Measurements from ENCODE around the gene OR6B1.

OR6B1 gene

DNA sequence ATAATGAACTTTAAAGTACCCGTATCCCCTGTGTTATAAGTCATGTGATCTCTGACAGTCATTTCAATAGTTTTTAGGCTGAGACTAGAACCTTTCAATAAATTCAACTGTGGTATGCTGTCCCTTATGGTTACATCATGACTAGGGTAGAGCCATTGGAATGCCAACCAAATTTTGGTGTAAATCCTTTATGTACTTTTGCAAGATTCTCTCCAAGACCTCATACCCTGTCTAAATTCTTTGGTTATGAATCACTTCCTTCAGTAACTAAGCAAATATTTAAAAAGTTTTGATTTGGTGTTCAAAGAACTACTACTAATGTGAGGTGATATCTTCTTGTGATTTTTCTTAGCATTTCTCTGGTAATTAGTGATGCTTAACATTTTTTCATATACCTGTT is 20.8 kb upstream of the OR6B1 start:
- no peak overlapping the region for H3K9ac ChIP-seq (ENCODE audit: low read length)
- H3K4me1 ChIP-seq (ENCODE audit: control insufficient read depth, insufficient read depth, low read length): no peaks in the 10 kb centered on the region
- H3K4me3 ChIP-seq (ENCODE audit: low read length): no peak overlapping the region
- no peaks in the 10 kb centered on the region for H3K36me3 ChIP-seq (ENCODE audit: control insufficient read depth, insufficient read depth, low read length)
- no peaks in the 10 kb centered on the region for H3K9me3 ChIP-seq (ENCODE audit: control insufficient read depth, low read length)
- no peaks in the 10 kb centered on the region for H3K27me3 ChIP-seq (ENCODE audit: control insufficient read depth, insufficient read depth, low read length)

DNA sequence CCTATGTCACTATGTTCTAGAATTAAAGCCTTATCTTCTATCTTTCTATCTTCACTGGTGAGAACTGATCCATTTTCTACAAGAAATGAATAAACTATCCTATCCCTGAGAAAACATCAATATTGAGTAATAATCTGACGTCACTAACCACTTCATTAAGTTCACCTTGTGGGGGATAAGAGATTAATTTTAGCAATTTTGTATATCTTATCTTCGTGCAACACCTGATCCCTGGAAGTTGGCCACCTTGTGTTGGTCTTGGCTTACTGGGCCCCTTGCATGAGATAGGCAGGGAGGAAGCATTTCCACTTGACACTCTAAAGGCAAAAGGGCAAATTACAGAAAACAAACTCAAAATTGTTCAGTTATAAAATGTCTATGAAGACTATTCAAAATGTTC is 20.1 kb upstream of the OR6B1 start:
- Histone ChIP-seq H3K9ac (ENCODE audit: low read length) (no peak overlapping the region), H3K9me3 (ENCODE audit: control insufficient read depth, low read length) (no peaks in the 10 kb centered on the region), H3K27me3 (ENCODE audit: control insufficient read depth, insufficient read depth, low read length) (no peaks in the 10 kb centered on the region), H3K4me3 (ENCODE audit: low read length) (no peak overlapping the region), H3K36me3 (ENCODE audit: control insufficient read depth, insufficient read depth, low read length) (no peaks in the 10 kb centered on the region), H3K4me1 (ENCODE audit: control insufficient read depth, insufficient read depth, low read length) (no peaks in the 10 kb centered on the region)

DNA sequence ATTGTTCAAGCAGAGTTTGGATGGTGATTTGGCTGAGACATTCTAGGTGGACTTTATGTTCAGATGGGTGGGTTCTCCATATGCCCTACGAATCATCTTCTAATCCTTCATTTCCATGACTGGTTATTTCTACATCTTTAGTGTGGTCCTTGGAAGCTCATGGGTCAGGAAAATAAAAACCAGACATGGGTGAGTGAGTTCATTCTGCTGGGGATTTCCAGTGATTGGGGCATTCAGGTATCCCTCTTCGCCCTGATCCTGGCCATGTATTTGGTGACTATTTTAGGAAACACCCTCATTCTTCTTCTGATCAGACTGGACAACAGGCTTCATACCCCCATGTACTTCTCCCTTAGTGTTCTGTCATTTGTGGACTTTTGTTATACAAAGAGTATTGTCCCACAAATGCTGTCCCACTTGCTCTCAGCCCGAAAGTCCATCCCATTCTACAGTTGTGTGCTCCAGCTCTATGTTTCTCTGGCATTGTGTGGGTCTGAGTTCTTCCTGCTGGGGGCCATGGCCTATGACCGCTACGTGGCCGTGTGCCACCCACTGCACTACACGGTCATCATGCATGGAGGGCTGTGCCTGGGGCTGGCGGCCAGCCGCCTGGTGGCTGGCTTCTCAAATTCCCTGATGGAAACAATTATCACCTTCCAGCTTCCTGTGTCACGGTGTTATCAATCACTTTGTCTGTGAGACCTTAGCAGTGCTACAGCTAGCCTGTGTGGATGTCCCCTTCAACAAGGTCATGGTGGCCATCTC is 19.2 kb upstream of the OR6B1 start:
- Histone ChIP-seq H3K4me3 (ENCODE audit: low read length) (no peak overlapping the region), H3K36me3 (ENCODE audit: control insufficient read depth, insufficient read depth, low read length) (no peaks in the 10 kb centered on the region), H3K9ac (ENCODE audit: low read length) (no peak overlapping the region), H3K27me3 (ENCODE audit: control insufficient read depth, insufficient read depth, low read length) (no peaks in the 10 kb centered on the region), H3K4me1 (ENCODE audit: control insufficient read depth, insufficient read depth, low read length) (no peaks in the 10 kb centered on the region), H3K9me3 (ENCODE audit: control insufficient read depth, low read length) (no peaks in the 10 kb centered on the region)

DNA sequence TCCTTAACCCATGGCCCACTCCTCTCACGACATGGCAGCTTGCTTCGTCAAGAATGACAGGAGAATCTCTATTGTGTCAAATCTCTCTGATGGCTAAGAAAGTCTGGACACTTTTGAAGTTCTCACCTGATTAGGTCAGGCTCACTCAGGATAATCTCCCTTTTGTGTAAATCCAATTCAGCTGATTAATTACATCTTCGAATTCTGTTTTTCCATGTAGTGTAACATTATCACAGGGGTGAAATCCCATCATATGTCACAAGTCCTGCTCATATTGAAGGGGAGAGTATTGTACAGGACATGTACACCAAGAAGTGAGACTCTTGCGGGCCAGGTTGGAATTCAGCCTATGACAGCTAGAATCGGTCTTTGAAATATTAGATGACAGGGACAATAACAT is 16.2 kb upstream of the OR6B1 start:
- no peaks in the 10 kb centered on the region for H3K4me1 ChIP-seq (ENCODE audit: control insufficient read depth, insufficient read depth, low read length)
- H3K4me3 ChIP-seq (ENCODE audit: low read length): no peak overlapping the region
- no peaks in the 10 kb centered on the region for H3K27me3 ChIP-seq (ENCODE audit: control insufficient read depth, insufficient read depth, low read length)
- no peaks in the 10 kb centered on the region for H3K9me3 ChIP-seq (ENCODE audit: control insufficient read depth, low read length)
- no peak overlapping the region for H3K9ac ChIP-seq (ENCODE audit: low read length)
- no peaks in the 10 kb centered on the region for H3K36me3 ChIP-seq (ENCODE audit: control insufficient read depth, insufficient read depth, low read length)

DNA sequence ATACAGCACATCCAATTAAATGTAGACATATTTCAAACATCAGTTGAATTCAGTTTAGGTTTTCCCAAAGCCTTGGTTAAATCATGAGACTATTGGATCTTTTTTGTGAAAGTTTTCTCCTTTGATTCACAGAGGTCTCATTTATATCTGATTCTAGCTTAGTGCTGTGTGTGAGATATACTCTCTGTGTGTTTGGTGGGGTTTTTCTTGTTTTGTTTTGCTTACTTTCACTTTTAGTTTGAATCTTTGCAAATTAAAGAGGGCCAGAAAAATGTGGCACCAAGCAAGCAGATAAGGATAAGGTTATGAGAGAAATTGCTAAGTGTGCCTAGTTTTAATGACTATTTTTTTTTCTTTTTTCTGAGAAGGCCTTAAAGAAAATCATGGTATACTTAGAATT is 12.6 kb upstream of the OR6B1 start:
- Histone ChIP-seq H3K4me1 (ENCODE audit: control insufficient read depth, insufficient read depth, low read length) (no peaks in the 10 kb centered on the region), H3K9ac (ENCODE audit: low read length) (no peak overlapping the region), H3K9me3 (ENCODE audit: control insufficient read depth, low read length) (no peaks in the 10 kb centered on the region), H3K36me3 (ENCODE audit: control insufficient read depth, insufficient read depth, low read length) (no peaks in the 10 kb centered on the region), H3K27me3 (ENCODE audit: control insufficient read depth, insufficient read depth, low read length) (no peaks in the 10 kb centered on the region), H3K4me3 (ENCODE audit: low read length) (no peak overlapping the region)

DNA sequence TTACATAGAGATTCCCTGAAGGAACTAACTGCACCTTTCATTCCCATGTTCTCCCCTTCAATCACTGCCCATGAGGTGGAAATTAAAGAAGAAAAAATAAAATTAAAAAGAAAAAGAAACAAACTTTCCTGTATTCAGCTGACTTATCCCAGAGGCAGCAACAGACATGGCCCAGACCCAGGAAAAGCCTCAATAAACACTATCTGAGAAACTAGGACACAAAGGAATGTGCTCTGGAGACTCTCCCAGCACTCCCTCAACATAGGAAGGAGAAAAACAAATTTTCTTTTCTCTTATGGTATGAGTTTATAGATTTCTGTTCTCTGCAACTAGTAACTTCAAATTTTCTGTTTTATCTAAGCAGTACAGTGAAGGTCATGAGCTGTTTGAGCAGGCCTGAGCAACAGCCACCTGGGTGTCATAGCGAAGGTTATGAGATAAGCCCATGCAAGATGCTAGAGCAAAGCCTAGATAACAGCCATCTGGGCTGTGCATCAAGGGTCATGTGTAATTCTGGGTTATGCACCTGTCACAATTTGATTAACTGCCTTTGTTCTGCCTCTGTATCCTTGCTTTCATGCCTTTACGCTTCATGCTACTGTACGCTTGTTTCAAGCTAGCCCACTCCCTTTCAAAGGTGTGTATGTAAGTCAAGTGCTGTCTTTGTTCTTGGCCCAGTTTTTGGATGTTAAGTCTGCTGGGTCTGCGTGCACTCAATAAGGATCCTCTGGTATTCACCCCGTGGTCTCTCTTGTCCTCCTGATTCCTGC is 11.0 kb upstream of the OR6B1 start:
- no peaks in the 10 kb centered on the region for H3K9me3 ChIP-seq (ENCODE audit: control insufficient read depth, low read length)
- H3K27me3 ChIP-seq (ENCODE audit: control insufficient read depth, insufficient read depth, low read length): no peaks in the 10 kb centered on the region
- H3K4me3 ChIP-seq (ENCODE audit: low read length): no peak overlapping the region
- H3K4me1 ChIP-seq (ENCODE audit: control insufficient read depth, insufficient read depth, low read length): no peaks in the 10 kb centered on the region
- no peak overlapping the region for H3K9ac ChIP-seq (ENCODE audit: low read length)
- H3K36me3 ChIP-seq (ENCODE audit: control insufficient read depth, insufficient read depth, low read length): no peaks in the 10 kb centered on the region

DNA sequence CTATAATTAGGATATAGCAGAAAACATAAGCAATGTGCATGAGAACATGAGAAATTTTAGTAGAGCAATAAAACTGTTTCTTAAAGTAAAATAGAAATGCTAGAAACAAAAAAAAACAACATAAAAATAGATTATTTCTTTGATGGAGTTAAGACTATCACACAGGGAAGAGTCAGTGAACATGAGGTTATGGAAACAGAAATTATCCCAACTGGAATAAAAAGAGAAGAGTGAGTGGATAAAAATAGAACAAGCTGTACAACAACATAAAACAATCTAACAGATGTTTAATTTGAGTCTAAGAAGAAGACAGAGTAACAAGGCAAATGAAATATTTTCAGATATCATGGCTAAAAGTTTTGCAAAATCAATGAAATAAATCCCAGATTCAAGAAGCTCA is 7.5 kb upstream of the OR6B1 start:
- Histone ChIP-seq H3K9ac (ENCODE audit: low read length) (no peak overlapping the region), H3K4me3 (ENCODE audit: low read length) (no peak overlapping the region), H3K4me1 (ENCODE audit: control insufficient read depth, insufficient read depth, low read length) (no peaks in the 10 kb centered on the region), H3K9me3 (ENCODE audit: control insufficient read depth, low read length) (no peaks in the 10 kb centered on the region), H3K36me3 (ENCODE audit: control insufficient read depth, insufficient read depth, low read length) (no peaks in the 10 kb centered on the region), H3K27me3 (ENCODE audit: control insufficient read depth, insufficient read depth, low read length) (no peaks in the 10 kb centered on the region)

DNA sequence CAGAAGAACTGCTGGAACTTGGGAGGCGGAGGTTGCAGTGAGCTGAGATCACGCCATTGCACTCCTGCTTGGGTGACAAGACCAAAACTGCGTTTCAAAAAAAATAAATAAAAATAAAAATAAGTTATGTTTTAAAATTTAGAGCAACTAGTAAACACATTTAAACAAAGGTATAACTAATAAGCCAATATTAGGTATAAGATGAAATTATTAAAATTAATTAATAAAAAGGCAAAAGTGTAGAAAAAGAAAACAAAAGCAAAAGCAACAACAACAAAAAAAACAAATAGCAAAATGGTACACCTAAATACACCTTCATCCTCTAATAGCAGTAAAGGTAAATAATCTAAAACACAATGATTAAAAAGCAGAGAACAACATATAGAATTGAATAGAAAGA is 6.2 kb upstream of the OR6B1 start:
- no peaks in the 10 kb centered on the region for H3K36me3 ChIP-seq (ENCODE audit: control insufficient read depth, insufficient read depth, low read length)
- no peak overlapping the region for H3K9ac ChIP-seq (ENCODE audit: low read length)
- H3K9me3 ChIP-seq (ENCODE audit: control insufficient read depth, low read length): no peaks in the 10 kb centered on the region
- H3K27me3 ChIP-seq (ENCODE audit: control insufficient read depth, insufficient read depth, low read length): no peaks in the 10 kb centered on the region
- H3K4me1 ChIP-seq (ENCODE audit: control insufficient read depth, insufficient read depth, low read length): no peaks in the 10 kb centered on the region
- H3K4me3 ChIP-seq (ENCODE audit: low read length): no peak overlapping the region

DNA sequence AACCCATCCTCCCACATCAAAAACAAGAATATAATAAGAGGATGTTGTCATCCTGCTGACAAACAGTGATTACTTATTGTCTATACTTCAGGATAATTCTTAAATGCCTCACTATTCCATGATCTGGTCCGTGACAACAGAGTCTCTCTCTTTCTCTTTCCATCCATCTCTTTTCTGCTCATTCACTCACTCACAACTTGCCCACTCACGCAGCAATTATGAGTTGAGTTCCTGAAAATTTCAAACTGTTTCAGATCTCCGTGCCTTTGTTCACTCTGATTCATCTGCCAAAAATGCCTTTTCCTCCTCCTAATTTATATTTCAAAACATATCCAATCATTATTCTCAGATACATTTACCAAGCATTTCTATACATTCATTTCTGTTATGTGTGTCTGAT is 1.4 kb downstream of the OR6B1 start:
- H3K9me3 ChIP-seq (ENCODE audit: control insufficient read depth, low read length): no peaks in the 10 kb centered on the region
- H3K9ac ChIP-seq (ENCODE audit: low read length): no peak overlapping the region
- H3K4me1 ChIP-seq (ENCODE audit: control insufficient read depth, insufficient read depth, low read length): no peaks in the 10 kb centered on the region
- no peak overlapping the region for H3K4me3 ChIP-seq (ENCODE audit: low read length)
- H3K27me3 ChIP-seq (ENCODE audit: control insufficient read depth, insufficient read depth, low read length): no peaks in the 10 kb centered on the region
- H3K36me3 ChIP-seq (ENCODE audit: control insufficient read depth, insufficient read depth, low read length): no peaks in the 10 kb centered on the region

DNA sequence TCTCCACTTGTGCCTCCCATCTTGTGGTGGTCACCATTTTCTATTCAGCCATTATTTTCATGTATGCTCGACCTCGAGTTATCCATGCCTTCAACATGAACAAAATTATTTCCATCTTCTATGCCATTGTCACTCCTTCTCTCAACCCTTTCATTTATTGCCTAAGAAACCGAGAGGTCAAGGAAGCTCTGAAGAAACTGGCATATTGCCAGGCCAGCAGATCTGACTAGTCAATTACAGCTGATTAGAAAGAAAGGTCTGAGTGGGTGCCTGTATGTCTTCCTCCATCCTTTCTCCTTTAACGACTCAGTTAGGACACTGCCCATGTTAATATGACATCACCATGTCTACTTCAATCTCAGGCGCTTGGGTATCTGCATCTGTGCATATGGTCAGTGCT is 4.6 kb downstream of the OR6B1 start:
- Histone ChIP-seq H3K4me3 (ENCODE audit: low read length) (no peak overlapping the region), H3K9ac (ENCODE audit: low read length) (no peak overlapping the region), H3K36me3 (ENCODE audit: control insufficient read depth, insufficient read depth, low read length) (no peaks in the 10 kb centered on the region), H3K27me3 (ENCODE audit: control insufficient read depth, insufficient read depth, low read length) (no peaks in the 10 kb centered on the region), H3K9me3 (ENCODE audit: control insufficient read depth, low read length) (no peaks in the 10 kb centered on the region), H3K4me1 (ENCODE audit: control insufficient read depth, insufficient read depth, low read length) (no peaks in the 10 kb centered on the region)

DNA sequence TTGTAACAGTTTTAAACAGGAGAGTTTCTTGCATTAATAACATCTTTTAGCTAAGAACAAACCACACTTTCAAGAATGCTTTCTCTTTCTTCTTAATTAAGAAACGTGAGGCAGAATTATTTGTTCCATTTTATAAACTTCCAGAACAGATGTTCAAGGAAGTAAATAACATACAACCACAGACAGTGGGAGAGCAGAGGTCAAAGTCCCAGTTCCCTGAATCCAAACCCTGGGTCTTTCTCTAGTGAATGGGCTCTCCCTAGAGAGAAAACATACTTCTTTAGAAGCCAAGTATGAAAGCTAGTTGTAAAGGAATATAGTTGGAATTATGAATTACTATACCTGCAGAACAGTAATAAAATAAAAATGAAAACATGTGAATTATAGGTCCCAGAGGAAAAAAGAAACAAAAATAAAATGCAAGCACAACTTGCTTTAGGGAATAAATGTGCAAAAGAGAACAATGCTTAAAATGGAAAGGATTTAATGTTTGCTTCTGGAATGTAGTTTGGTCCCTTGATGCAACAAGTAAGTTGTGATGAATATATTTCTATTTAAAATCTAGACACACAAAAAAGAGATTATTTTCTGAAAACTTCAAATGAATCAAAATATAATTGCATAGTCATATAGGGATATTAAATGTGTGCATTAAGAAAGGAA is 6.0 kb downstream of the OR6B1 start:
- no peaks in the 10 kb centered on the region for H3K9me3 ChIP-seq (ENCODE audit: control insufficient read depth, low read length)
- no peak overlapping the region for H3K9ac ChIP-seq (ENCODE audit: low read length)
- H3K27me3 ChIP-seq (ENCODE audit: control insufficient read depth, insufficient read depth, low read length): no peaks in the 10 kb centered on the region
- H3K36me3 ChIP-seq (ENCODE audit: control insufficient read depth, insufficient read depth, low read length): no peaks in the 10 kb centered on the region
- H3K4me3 ChIP-seq (ENCODE audit: low read length): no peak overlapping the region
- no peaks in the 10 kb centered on the region for H3K4me1 ChIP-seq (ENCODE audit: control insufficient read depth, insufficient read depth, low read length)

DNA sequence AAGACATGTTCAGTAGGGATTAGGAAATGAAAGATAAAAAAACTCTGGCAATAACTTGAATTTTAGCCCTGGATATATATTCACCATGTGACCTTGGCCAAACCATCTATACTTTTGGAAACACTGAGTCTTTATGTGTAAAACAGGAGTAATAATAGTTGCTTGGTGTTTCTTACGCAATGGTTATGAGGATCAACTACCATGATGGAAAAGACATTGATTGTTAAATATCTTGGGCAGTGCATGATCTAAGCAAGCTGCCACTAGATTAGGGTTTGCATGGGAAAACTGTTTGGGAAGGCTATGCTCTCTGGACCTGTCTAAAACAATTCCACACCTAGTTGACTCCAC is 6.5 kb downstream of the OR6B1 start:
- Histone ChIP-seq H3K9me3 (ENCODE audit: control insufficient read depth, low read length) (no peaks in the 10 kb centered on the region), H3K4me3 (ENCODE audit: low read length) (no peak overlapping the region), H3K9ac (ENCODE audit: low read length) (no peak overlapping the region), H3K4me1 (ENCODE audit: control insufficient read depth, insufficient read depth, low read length) (no peaks in the 10 kb centered on the region), H3K27me3 (ENCODE audit: control insufficient read depth, insufficient read depth, low read length) (no peaks in the 10 kb centered on the region), H3K36me3 (ENCODE audit: control insufficient read depth, insufficient read depth, low read length) (no peaks in the 10 kb centered on the region)

All from mucosa of stomach (tissue), 1 donor.